Nephron progenitor cell (in vitro differentiated cells): ENCODE results near the gene FOXP3.

Experiments used
- DNase-seq: peaks from one replicate; pipeline ENCODE4 v3.0.0; 2021
- H3K27ac Mint-ChIP-seq: 2 replicates; pipeline ENCODE4 v1.8.0; 2021; ENCODE audit warnings: mild to moderate bottlenecking, moderate library complexity, mixed read lengths
- H3K27me3 Mint-ChIP-seq: 2 replicates; pipeline ENCODE4 v1.8.0; 2021; ENCODE audit warnings: mild to moderate bottlenecking, low read depth, mixed read lengths; ENCODE audit not compliant: poor library complexity
- H3K36me3 Mint-ChIP-seq: 2 replicates; pipeline ENCODE4 v1.8.0; 2021; ENCODE audit warnings: low read depth, mixed read lengths
- H3K4me1 Mint-ChIP-seq: 2 replicates; pipeline ENCODE4 v1.8.0; 2021; ENCODE audit warnings: mixed read lengths
- H3K4me3 Mint-ChIP-seq: 2 replicates; pipeline ENCODE4 v1.8.0; 2021; ENCODE audit warnings: mild to moderate bottlenecking, moderate library complexity, mixed read lengths
- H3K9me3 Mint-ChIP-seq: 2 replicates; pipeline ENCODE4 v1.8.0; 2021; ENCODE audit warnings: mild to moderate bottlenecking, moderate library complexity, mixed read lengths
- TF ChIP-seq, protein P1 (sequence below): fragments of 200-600 bp; sonication (generic); IDR thresholded peaks from 2 replicates; pipeline ENCODE4 v1.5.0; 2021; ENCODE audit warnings: antibody characterized with exemption

FOXP3 gene

DNA sequence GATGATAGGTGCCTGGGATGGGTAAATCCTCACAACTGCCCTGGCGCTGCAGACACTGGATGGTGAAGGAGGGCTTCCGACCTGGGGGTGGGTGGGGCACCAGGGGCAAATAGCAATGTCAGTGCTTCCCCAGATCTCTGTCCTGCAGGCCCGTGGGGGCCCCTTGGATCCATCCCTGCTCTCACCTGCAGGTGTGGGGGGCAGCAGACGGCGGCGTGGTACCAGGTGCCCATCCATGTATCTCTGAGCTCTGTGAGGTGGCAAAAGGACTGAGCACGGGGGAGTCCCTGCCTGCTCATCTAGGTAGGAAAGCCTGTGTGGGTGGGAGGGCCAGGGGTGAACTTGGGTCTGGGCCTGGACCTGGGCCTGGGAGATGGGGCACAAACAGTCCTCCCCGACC, 58.0 kb downstream of the FOXP3 start:
- TF ChIP-seq, protein P1, sequence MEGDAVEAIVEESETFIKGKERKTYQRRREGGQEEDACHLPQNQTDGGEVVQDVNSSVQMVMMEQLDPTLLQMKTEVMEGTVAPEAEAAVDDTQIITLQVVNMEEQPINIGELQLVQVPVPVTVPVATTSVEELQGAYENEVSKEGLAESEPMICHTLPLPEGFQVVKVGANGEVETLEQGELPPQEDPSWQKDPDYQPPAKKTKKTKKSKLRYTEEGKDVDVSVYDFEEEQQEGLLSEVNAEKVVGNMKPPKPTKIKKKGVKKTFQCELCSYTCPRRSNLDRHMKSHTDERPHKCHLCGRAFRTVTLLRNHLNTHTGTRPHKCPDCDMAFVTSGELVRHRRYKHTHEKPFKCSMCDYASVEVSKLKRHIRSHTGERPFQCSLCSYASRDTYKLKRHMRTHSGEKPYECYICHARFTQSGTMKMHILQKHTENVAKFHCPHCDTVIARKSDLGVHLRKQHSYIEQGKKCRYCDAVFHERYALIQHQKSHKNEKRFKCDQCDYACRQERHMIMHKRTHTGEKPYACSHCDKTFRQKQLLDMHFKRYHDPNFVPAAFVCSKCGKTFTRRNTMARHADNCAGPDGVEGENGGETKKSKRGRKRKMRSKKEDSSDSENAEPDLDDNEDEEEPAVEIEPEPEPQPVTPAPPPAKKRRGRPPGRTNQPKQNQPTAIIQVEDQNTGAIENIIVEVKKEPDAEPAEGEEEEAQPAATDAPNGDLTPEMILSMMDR: no peak
- Mint-ChIP-seq H3K27me3 (peaks cover 12% of the 10 kb centered on the region), H3K27ac (no peak overlapping the region), H3K9me3 (peaks cover 47% of the 10 kb centered on the region), H3K36me3 (no peaks in the 10 kb centered on the region), H3K4me3 (no peak overlapping the region), H3K4me1 (no peaks in the 10 kb centered on the region)
- no peak for DNase-seq

DNA sequence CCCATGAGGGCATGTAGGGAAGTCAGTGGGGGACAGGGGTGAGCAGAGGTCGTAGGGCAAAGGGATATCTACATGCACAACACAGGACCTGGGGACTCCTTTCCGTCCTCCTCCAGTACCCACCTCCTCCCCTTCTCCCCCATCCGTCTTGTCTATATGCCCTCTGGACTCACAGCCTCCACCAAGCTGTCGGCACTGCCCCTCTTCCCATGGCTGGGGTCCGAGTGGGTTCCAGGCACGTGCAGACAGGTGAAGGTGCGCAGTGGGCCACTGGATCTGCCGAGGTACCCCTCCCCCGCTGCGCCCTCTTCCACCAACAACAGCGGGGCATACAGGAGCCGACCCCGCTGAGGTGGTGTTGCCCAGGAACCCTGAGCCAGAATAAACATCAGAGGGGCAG, 59.1 kb downstream of the FOXP3 start:
- H3K27ac Mint-ChIP-seq: no peak overlapping the region
- H3K9me3 Mint-ChIP-seq: peaks cover 41% of the 10 kb centered on the region
- no peaks in the 10 kb centered on the region for H3K36me3 Mint-ChIP-seq
- DNase-seq: no peak
- H3K4me1 Mint-ChIP-seq: peaks cover 4% of the 10 kb centered on the region
- H3K27me3 Mint-ChIP-seq: peaks cover 10% of the 10 kb centered on the region
- TF ChIP-seq, protein P1: no peak
- H3K4me3 Mint-ChIP-seq: no peak overlapping the region

DNA sequence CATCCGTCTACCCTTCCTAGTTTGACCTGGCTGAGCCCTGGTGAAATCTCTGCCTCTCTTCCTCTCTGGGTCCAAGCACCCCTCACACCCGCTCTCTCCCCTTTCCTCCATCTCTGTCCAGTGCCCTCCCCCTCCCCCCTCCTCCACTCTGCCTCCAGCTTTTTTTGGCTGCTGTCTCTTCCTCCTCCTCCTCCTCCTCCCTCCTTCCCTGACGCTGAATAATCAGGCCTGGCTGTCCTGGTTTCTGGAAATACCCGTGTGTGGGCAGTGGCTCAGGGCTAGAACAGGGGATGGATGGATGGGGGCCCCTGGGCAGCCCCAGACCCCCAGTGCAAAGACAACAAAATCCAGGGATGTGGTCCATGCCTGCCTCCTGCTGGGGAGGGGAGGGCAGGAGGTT, 59.8 kb downstream of the FOXP3 start:
- Mint-ChIP-seq H3K9me3 (peaks cover 42% of the 10 kb centered on the region), H3K36me3 (no peaks in the 10 kb centered on the region), H3K4me1 (peaks cover 5% of the 10 kb centered on the region), H3K4me3 (no peak overlapping the region), H3K27me3 (peaks cover 10% of the 10 kb centered on the region), H3K27ac (no peak overlapping the region)
- no peak for DNase-seq
- TF ChIP-seq, protein P1: no peak

DNA sequence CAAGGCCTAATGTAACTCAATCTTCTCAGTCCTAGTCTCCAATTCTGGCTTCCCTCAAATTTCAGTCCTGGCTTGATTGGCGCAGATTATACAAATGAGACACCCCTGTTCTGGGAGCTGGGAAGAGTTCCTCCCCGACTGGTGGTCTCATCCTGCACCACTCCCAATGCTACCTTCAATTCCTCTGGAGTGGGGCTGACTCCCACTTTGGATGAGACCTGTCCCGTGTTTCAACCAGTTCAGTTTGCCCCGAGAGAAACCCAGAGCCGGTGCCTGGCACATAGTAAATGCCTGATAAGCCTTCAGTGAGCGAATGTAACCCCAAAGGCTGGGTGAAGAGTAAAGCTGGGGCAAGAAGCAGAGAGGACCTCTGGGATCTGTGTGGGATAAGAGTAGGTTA, 60.5 kb downstream of the FOXP3 start:
- Mint-ChIP-seq H3K4me1 (peaks cover 5% of the 10 kb centered on the region), H3K27ac (no peak overlapping the region), H3K4me3 (no peak overlapping the region), H3K36me3 (no peaks in the 10 kb centered on the region), H3K9me3 (peaks cover 38% of the 10 kb centered on the region), H3K27me3 (peaks cover 16% of the 10 kb centered on the region)
- TF ChIP-seq, protein P1: no peak
- DNase-seq: no peak

DNA sequence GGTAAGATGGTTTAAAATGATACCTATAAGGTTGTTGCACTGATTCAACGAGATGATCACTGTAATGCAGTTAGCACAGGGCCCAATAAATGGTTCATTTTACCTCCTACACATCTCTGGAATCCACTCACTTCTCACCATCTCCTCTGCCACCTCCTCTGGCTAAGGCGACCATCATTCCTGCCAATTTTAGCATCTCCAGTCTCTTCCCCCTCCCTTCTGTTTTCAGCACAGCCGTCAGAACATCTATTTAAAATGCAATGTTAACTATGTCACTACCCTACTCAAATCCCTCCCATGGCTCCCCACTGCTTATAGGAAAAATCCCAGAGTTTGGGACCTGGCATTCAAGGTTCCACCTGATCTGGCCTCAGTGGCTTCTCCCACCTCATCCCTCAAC, 61.0 kb downstream of the FOXP3 start:
- H3K36me3 Mint-ChIP-seq: no peaks in the 10 kb centered on the region

DNA sequence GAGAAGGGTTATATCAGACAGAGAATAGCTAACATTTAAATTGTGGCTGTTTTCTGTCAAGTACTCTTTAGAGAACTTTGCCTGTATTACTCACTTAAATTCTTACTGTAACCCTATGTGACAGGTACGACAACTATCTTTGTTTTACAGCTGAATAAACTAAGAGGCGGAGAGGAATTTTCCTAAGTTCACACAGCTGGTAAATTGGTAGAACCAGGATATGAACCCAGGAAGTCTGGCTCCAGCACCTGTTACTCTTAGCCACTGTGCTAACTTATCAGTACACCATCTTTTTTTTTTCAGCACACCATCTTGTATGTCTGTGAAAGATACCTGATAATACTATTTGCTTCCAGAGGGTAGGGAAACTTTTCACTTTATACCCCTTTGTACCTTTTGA, 62.5 kb downstream of the FOXP3 start:
- H3K4me3 Mint-ChIP-seq: no peak overlapping the region

More for the DNA sequence above, 61.0 kb downstream of the FOXP3 start:
- H3K4me3 Mint-ChIP-seq: no peak overlapping the region
- peaks cover 40% of the 10 kb centered on the region for H3K9me3 Mint-ChIP-seq
- H3K4me1 Mint-ChIP-seq: peaks cover 5% of the 10 kb centered on the region
- H3K27me3 Mint-ChIP-seq: peaks cover 20% of the 10 kb centered on the region
- no peak overlapping the region for H3K27ac Mint-ChIP-seq
- TF ChIP-seq, protein P1: no peak
- DNase-seq: no peak

More for the DNA sequence above, 62.5 kb downstream of the FOXP3 start:
- Mint-ChIP-seq H3K4me1 (peaks cover 5% of the 10 kb centered on the region), H3K9me3 (peaks cover 45% of the 10 kb centered on the region), H3K27ac (no peak overlapping the region), H3K27me3 (peaks cover 35% of the 10 kb centered on the region), H3K36me3 (no peaks in the 10 kb centered on the region)
- no peak for DNase-seq
- TF ChIP-seq, protein P1: no peak
